H54 (cell line): ENCODE data around the gene GNAO1.
A peak's percentile ranks its signal among the peaks of the same experiment; 100 is the strongest.

ENCODE experiments used
- DNase-seq: peaks from one replicate; pipeline ENCODE4 v3.0.0; 2011; ENCODE audit warnings: low spot score, mixed read lengths; ENCODE audit not compliant: insufficient read length
- FAIRE-seq: peaks from 3 replicates; lab custom pipeline; 2011; peaks lifted over from hg19 to GRCh38; lab: Jason Lieb, UNC
- POLR2A ChIP-seq: IDR thresholded peaks from 2 replicates; pipeline ENCODE4 v1.6.1; 2011; ENCODE audit warnings: low read depth, mild to moderate bottlenecking, low read length

The GNAO1 gene

DNA sequence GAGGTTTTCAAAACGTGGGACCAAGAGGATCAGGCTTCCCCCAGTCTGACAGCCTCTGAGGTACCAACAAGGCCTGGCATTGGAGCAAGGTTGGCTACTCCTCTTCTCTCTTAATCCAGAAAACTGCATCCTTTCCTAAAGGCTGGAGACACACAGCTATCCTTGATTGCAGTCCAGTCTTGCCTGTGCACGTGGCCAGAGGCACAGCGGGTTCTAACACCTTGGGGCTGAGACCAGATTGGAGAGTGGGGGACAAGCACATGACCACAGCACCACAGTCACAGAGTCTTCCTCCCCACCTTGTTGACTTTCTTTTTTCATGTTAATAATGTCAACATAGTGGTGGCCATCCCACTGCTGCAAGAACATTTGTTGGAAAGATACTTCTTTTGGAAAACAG, 46.9 kb downstream of the GNAO1 start:
- no peak for FAIRE-seq

DNA sequence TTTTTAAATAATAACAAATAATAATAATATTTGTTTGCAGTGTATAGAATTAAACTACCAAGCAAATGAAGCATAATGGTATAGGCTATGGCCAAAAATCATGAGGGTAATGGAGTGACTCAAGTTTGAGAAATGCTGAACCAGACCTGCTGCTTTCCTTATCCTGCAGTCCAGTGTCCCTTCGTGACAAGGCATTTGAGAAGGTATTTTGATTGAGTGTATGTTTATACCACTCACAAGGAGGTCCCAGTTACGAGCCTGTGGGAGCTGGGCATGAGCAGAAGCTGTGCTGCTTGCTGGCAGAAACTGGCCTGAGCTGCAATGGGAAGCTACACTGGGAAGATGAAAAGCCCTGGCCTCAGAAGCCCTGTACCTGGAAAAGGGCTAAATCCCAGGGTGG, 50.3 kb downstream of the GNAO1 start:
- DNase-seq, result no peak
- no peak for FAIRE-seq
- no peak for TF ChIP-seq POLR2A

More for the DNA sequence above, 46.9 kb downstream of the GNAO1 start:
- no peak for DNase-seq
- no peak for TF ChIP-seq POLR2A

DNA sequence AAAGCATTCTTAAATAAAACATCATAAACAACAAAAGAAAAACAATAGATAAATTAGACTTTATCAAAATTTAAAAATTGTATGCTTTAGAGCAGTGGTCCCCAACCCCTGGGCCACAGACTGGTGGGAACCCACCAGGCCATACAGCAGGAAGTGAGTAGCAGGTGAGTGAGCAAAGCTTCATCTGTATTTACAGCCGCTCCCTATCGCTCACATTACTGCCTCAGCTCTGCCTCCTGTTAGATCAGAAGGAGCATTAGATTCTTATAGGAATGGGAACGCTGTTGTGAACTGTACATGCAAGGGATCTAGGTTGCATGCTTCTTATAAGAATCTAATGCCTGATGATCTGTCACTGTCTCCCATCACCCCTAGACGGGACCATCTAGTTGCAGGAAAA, 51.5 kb downstream of the GNAO1 start:
- no peak for DNase-seq
- FAIRE-seq, result no peak
- no peak for TF ChIP-seq POLR2A

DNA sequence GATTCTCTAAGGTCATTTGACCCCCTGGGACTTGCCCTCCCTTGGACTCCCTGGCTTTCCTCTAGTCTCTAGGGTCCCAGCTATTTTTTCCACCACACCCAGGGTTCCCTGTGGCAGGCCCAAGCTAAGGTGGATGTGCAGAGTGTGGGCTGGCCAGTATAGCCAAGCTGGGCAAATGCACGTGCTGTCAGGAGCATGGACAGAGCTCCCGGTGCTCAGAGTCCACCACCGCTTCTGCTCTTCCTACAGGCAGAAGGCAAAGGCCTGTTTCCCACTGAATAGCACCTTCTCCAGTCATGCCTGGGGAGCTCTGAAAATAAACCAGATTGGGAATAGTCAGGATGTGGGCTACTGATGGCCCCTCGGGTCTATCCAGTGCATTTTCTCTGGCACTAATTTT, 53.3 kb downstream of the GNAO1 start:
- no peak for TF ChIP-seq POLR2A
- DNase-seq (no peak), FAIRE-seq (no peak)

DNA sequence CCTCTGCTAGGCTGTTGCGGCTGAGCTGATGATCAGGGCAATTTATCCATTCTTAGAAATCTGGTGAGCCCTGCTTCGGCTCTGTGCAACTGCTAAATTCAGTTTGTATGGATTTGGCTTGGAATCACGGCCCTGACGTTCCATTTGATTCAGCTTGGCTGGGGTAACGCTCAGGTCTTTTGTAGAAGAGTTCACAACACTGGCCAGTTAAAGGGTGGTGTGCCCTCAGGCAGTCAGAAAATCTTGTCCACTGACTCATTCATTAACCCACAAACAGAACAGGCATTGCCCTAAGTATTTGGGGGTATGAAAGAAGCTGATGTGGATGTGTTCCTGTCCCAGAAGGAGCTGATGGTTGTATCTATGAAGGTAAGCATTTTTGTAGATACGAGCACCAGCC, 53.9 kb downstream of the GNAO1 start:
- FAIRE-seq (no peak), DNase-seq (peak; percentile 15)
- TF ChIP-seq POLR2A, result no peak

DNA sequence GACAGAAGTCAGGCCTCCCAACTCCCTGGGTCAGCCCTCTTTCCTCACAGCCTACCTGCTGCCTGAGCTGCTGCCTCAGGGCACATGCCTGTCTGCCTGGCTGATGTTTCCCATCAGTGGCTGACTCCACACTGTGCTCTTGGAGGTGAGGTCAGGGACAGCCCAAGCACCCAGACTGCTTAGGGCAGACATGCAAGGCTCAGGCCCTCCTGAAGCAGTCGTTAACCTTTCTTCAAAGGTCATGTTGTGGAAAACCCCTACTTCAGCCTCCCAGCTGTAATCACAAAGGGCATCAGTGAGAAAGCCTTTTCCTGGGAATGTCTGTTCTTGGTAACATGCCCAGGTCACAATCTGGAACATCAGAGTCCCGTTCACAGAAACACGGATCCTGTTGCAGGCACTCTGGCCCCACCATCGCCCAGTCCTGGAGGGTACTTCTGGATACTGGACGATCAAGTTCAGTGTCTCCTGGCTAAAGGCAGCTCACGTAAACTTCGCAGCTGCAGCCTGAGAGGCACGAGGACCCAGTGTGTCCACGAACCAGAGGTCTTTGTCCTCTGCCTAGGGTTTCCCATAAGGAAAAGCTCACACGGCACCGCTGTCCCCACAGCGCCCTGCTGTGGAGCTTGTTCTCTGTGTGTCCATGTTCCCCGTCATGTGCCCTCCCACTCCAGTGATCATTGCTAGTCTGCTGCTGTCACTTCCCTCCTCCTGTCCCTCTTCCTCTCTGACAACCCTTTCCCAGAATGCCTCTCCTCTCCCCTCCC, 54.9 kb downstream of the GNAO1 start:
- no peak for TF ChIP-seq POLR2A
- FAIRE-seq, result peak; percentile 96
- DNase-seq, result peak; percentile 43

DNA sequence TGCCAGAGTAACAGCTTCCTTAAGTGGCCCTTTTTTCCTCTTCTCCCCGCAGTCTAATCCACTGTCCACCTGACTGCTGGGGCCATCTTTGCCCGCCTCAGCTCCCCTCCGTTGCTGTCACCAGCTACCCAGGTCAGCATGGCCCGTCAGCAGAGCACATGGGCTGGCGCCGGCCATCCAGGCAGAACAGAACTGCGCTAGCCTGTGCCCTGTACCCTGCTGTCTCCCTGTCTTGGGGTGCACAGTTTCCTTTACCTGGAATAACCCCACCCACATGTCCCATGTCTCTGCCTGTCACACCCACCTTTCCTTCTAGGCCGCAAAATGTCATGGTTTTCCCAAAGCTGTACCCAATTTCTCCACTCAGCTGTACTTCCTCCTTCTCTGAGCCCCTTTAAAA, 55.7 kb downstream of the GNAO1 start:
- TF ChIP-seq POLR2A, result no peak
- DNase-seq (no peak), FAIRE-seq (no peak)

DNA sequence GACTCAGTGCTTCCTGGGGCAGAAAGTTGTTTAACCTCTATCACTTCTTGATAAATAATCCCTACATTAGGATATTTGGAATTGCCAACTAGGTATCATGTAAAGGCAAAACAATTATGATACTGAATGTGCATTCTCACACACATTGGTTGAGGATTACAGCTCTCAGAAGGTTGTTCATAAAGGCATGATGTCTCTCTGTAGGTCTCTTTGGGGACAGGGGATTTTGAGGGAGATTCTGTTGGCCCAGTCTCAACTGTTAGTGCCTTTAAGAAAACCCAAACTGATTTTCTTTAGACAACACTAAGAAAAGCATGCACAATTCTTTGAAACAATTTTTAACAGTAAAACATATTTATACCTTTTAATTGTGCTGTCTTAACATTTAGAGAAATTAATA, 56.5 kb downstream of the GNAO1 start:
- FAIRE-seq (no peak), DNase-seq (no peak)
- TF ChIP-seq POLR2A, result no peak

DNA sequence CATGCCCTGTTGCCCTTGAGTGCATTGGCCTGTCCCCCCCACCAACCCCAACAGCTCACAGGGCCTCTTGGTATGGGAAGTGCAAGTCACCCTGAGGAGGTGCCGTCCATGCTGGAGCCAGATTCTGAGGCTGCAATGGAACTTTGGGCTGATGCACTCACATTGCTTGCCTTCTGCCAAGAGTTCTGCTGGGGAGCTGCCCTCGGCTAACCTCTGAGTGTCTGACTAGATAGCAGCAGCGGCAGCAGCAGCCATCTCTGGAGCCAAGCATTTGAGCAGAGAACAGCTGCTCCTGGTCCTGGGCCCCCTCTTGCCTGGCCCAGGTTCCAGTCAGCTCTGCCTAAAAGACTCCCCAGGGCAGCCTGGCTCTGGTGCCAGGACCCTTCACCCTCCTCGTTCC, 61.5 kb downstream of the GNAO1 start:
- no peak for TF ChIP-seq POLR2A
- FAIRE-seq, result no peak

DNA sequence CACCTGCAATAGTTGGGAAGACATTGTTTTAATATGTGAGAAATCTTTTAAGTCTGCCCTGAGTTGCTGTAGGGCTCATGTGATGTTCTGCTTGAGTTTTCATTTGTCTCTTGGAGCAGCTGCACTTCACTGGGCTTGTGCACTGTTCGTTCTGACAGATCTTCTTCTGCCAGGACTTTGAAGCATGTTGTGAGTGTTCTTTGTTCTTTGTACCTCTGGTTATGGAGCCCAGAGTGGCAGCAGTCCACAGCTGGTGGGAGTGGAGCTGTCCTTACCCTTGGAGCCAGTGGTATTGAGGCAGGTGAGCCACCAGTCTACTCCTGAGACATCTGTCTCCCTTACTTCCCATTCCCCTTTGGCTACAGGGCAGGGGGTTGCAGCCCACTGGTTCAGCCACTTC, 64.6 kb downstream of the GNAO1 start:
- FAIRE-seq (no peak), DNase-seq (no peak)
- no peak for TF ChIP-seq POLR2A

More for the DNA sequence above, 61.5 kb downstream of the GNAO1 start:
- no peak for DNase-seq

DNA sequence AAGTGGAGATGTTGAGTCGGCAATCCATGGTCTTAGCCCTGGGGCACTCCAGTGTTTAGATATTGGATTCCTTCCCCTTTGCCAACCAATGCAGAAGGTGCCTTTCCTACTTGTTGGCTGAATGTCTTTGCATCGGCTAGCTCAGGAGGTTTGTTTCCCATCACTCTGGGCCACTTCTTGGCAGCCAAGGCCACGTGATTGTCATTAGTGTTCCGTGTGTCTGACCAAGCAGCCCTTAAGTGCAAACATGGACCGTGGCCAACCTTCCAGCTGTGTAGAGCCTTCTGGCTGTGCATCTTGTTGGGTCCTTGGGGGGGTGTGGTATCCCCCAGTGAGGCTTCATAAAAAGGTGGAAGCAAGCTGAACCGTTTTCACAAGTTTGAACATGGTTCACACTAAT, 66.0 kb downstream of the GNAO1 start:
- no peak for TF ChIP-seq POLR2A
- DNase-seq, result no peak
- no peak for FAIRE-seq

DNA sequence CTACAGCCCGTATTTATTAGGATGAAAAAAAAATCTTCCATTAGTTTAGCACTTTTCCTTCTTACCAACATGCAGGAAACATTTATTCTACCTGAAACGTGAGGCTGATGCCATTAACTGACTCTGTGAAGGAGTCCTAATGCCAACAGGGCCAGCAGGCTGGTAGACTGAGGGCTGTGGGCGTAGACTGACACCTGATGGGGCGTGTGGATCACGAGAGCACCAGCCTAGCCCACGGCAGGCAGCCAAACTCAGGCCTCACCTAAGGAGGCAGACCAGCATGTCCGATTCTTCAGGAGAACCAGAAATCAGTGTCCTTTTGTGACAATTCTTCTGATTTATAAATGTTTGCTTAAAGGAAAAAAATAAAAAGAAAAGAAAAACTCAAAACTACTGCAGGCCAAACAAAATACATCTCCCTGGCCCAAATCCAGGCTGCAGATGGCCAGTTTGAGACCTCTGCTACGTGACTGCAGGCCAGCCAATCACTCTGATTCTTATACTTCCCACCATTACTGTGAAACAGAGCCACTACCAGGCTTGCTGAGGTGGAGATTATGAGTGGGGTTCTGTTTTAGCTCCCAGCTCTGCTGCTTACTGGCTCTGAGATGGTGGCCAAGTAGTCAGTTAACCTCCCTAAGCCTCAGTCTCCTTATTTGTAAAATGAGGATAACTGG, 66.5 kb downstream of the GNAO1 start:
- TF ChIP-seq POLR2A, result no peak
- DNase-seq (no peak), FAIRE-seq (no peak)

DNA sequence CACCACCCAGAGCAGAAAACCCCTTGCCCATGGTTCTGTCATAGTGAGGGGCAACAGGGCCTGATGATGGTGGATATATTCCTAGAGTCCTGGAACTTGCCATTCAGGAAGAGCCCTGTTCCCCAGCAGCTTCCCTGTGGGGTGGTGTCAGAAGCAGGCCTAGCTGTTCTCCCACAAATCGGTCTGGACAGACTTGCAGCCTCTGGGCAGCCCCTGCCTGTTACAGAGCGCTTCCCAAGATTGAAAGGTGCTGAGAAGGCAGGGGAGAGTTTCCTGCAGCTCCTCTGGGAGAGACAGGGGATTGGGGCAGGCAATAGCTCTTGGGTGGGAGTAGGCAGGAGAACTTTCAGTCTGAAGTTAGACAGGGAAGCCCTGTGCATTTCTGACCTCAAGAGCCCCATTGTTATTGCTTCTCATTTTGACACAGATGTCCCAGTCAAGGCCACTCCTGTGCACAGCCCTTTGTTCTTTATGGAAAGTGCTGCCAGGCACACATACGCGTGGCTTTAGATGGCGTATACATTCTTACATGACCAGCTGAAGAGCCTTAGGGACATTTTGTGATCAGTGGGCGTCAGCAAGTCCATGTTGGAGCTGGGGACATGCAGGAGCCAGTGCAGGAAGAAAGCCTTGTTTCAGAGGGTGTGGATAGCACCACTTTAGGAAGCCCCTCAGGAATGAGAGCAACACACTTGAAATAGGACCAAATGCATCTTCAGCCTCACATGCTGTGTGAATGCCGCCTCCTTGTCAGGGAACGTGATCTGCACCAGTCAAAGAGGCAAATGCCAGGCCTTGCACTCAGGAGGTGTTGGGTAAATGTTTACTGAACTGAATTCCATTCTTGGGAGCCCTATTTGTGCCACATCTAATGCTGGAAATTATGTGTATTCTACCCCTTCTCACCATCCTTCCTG, 67.5 kb downstream of the GNAO1 start:
- no peak for DNase-seq
- FAIRE-seq, result no peak
- no peak for TF ChIP-seq POLR2A

DNA sequence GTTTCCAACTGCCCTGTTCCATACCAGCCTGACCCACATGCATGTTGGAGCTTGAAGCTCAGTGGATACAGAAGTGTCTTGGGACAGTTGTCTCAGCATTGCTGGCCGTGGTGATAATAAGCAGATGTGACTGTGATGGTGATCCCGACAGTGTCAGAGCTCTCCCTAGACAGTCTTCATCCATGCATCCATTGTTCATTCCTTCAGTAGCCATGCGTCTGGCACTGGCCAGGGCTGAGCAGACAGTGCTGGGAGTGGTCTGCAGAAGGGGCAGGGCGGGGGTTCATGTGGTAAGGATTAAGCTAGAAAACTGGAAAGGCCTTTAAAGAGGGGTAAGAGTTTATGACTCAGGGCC, 68.1 kb downstream of the GNAO1 start:
- TF ChIP-seq POLR2A, result no peak
- no peak for DNase-seq
- FAIRE-seq, result no peak
